Measurements from ENCODE around the gene PKN1. TPM values are rescaled to one million over a fixed set of nuclear protein-coding genes. Genes with fewer than 3 reads are reported as not detected.

PKN1 gene
- total and polyA plus RNA-seq, 9 of the 15 experiments (the other 6 are each of a cell fraction or from before 2014, with no cell fraction given) = 0.30 to 228 (median 77.5) TPM

DNA sequence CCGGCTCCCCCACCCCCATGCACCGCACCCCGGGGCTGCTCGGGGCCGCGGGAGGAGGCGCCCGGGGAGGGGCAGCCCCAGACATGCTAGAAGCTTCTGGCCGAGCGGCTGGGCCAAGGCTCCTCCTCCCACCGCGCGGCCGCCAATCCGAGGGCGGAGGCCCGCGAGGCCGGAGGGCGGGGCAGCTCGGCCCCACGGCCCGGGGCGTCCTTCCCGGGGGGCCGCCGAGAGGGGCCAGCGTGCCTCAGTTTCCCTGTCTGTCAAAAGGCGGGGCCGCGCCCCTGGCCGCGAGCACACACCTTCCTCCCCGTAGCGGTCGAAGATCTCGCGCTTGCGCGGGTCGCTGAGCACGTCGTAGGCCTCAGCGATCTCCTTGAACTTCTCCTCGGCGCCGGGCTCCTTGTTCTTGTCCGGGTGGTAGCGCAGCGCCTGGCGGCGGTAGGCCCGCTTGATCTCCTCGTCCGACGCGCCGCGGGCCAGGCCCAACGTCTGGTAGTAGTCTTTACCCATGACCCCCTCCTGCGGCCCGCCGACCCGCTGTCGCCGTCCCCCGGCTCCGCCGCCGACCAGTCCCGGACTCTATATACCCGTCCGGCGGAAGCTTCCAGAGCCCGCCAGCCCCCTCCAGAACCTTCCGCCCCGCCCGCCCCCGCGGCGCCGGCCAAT, 84.9 kb downstream of the PKN1 start, which contains the start of gene DNAJB1 (continued):
- peak; percentile 82 for TF ChIP-seq PRPF4 (IDR thresholded peaks at IDR 0.05; ENCODE audit: insufficient read depth, low read depth, low read length, poor library complexity, severe bottlenecking)
- TF ChIP-seq, protein P1, sequence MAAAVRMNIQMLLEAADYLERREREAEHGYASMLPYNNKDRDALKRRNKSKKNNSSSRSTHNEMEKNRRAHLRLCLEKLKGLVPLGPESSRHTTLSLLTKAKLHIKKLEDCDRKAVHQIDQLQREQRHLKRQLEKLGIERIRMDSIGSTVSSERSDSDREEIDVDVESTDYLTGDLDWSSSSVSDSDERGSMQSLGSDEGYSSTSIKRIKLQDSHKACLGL (CRISPR knock-in tag; IDR thresholded peaks at IDR 0.05; ENCODE audit: borderline replicate concordance, poor library complexity, severe bottlenecking) = peak; percentile 16
- TF ChIP-seq, protein P2, sequence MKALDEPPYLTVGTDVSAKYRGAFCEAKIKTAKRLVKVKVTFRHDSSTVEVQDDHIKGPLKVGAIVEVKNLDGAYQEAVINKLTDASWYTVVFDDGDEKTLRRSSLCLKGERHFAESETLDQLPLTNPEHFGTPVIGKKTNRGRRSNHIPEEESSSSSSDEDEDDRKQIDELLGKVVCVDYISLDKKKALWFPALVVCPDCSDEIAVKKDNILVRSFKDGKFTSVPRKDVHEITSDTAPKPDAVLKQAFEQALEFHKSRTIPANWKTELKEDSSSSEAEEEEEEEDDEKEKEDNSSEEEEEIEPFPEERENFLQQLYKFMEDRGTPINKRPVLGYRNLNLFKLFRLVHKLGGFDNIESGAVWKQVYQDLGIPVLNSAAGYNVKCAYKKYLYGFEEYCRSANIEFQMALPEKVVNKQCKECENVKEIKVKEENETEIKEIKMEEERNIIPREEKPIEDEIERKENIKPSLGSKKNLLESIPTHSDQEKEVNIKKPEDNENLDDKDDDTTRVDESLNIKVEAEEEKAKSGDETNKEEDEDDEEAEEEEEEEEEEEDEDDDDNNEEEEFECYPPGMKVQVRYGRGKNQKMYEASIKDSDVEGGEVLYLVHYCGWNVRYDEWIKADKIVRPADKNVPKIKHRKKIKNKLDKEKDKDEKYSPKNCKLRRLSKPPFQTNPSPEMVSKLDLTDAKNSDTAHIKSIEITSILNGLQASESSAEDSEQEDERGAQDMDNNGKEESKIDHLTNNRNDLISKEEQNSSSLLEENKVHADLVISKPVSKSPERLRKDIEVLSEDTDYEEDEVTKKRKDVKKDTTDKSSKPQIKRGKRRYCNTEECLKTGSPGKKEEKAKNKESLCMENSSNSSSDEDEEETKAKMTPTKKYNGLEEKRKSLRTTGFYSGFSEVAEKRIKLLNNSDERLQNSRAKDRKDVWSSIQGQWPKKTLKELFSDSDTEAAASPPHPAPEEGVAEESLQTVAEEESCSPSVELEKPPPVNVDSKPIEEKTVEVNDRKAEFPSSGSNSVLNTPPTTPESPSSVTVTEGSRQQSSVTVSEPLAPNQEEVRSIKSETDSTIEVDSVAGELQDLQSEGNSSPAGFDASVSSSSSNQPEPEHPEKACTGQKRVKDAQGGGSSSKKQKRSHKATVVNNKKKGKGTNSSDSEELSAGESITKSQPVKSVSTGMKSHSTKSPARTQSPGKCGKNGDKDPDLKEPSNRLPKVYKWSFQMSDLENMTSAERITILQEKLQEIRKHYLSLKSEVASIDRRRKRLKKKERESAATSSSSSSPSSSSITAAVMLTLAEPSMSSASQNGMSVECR (CRISPR knock-in tag; IDR thresholded peaks at IDR 0.05) = peak; percentile 88
- no peak for TF ChIP-seq MED1 (CRISPR knock-in tag; IDR thresholded peaks at IDR 0.05; ENCODE audit: borderline replicate concordance)
- no peak for TF ChIP-seq FOS (IDR thresholded peaks at IDR 0.05; ENCODE audit: extremely low read depth, insufficient read length)
- no peak for TF ChIP-seq ZNF644 (tag; IDR thresholded peaks at IDR 0.05; ENCODE audit: low read depth)
- peak; percentile 94; the same call in 1 of the 2 replicates for TF ChIP-seq ZBTB7A (IDR thresholded peaks at IDR 0.05; ENCODE audit: borderline replicate concordance, control insufficient read depth, low read depth, low read length)
- TF ChIP-seq KHSRP (IDR thresholded peaks at IDR 0.05) = no peak
- no peak for TF ChIP-seq ZFP30 (CRISPR knock-in tag; IDR thresholded peaks at IDR 0.05; ENCODE audit: borderline replicate concordance)
- TF ChIP-seq NR1H2 (CRISPR knock-in tag; IDR thresholded peaks at IDR 0.05) = 0 out of 2 replicates have a peak, but pooled peaks have one; percentile 53
- TF ChIP-seq NR4A1 (CRISPR knock-in tag; IDR thresholded peaks at IDR 0.05) = no peak; the same call in 1 of the 2 replicates
- TF ChIP-seq NR4A1 (tag; IDR thresholded peaks at IDR 0.05) = 0 out of 2 replicates have a peak, but pooled peaks have one; percentile 50
- no peak for TF ChIP-seq ATF2 (CRISPR knock-in tag; IDR thresholded peaks at IDR 0.05)
- TF ChIP-seq, protein P3, sequence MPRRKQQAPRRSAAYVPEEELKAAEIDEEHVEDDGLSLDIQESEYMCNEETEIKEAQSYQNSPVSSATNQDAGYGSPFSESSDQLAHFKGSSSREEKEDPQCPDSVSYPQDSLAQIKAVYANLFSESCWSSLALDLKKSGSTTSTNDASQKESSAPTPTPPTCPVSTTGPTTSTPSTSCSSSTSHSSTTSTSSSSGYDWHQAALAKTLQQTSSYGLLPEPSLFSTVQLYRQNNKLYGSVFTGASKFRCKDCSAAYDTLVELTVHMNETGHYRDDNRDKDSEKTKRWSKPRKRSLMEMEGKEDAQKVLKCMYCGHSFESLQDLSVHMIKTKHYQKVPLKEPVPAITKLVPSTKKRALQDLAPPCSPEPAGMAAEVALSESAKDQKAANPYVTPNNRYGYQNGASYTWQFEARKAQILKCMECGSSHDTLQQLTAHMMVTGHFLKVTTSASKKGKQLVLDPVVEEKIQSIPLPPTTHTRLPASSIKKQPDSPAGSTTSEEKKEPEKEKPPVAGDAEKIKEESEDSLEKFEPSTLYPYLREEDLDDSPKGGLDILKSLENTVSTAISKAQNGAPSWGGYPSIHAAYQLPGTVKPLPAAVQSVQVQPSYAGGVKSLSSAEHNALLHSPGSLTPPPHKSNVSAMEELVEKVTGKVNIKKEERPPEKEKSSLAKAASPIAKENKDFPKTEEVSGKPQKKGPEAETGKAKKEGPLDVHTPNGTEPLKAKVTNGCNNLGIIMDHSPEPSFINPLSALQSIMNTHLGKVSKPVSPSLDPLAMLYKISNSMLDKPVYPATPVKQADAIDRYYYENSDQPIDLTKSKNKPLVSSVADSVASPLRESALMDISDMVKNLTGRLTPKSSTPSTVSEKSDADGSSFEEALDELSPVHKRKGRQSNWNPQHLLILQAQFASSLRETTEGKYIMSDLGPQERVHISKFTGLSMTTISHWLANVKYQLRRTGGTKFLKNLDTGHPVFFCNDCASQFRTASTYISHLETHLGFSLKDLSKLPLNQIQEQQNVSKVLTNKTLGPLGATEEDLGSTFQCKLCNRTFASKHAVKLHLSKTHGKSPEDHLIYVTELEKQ (CRISPR knock-in tag; IDR thresholded peaks at IDR 0.05) = no peak
- peak; percentile 69 for TF ChIP-seq PCBP1 (IDR thresholded peaks at IDR 0.05; ENCODE audit: low read depth, low read length, poor library complexity, severe bottlenecking)
- no peak for TF ChIP-seq ZC3H11A (IDR thresholded peaks at IDR 0.05; ENCODE audit: low read depth, low read length)
- TF ChIP-seq HMG20A (CRISPR knock-in tag; conservative IDR thresholded peaks at IDR 0.05) = no peak
- TF ChIP-seq ADNP (tag; IDR thresholded peaks at IDR 0.05) = no peak
